Measurements from ENCODE around the gene FBN1. TPM values are rescaled to one million over a fixed set of nuclear protein-coding genes. Genes with fewer than 3 reads are reported as not detected.
A peak's percentile ranks its signal among the peaks of the same experiment; 100 is the strongest.

FBN1 gene
- total RNA-seq, 1 donor from 2014 or later, result 1,183 TPM

DNA sequence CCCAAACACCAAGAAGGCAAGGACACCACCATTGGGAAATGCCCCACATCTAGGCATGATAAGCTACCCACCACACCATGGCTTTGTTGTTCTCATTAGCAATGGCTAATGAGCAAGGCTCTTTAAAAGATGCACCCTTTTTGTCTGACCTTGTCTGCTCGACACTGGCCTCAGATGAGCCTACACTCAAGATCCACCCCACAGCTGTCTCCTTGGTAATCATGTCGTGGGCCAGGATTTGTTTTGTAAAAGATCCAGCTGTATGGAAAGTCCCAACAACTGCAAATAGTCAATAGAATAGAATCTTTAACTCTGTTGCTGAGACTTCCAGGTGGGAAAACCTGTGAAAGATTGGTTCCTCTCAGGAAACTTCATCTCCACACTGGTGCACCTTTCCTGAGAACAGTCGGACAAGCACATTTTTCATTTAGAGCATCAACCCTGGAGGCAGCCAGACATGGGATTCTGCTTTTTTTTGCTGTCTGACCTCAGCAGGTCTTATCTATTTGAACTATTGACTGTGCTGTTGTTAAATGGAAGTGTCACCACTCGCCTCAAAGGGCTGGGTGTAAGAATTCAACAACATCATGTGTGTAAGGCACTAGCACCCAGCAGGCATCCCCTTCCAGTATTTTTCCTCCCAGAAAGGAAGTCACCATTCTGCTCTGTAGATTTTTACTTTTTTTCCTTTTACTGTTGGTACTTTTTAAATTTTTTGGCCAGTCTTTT, 278.8 kb downstream of the FBN1 start:
- no peak for DNase-seq (ENCODE audit: low spot score)
- Mint-ChIP-seq H3K27ac (ENCODE audit: unreplicated experiment) (no peak overlapping the region), H3K36me3 (ENCODE audit: low read depth) (peaks cover 6% of the 10 kb centered on the region), H3K4me3 (ENCODE audit: unreplicated experiment) (no peak overlapping the region), H3K4me1 (ENCODE audit: low read depth) (peaks cover 48% of the 10 kb centered on the region), H3K9me3 (ENCODE audit: low read depth) (peaks cover 10% of the 10 kb centered on the region), H3K27me3 (ENCODE audit: low read depth) (no peaks in the 10 kb centered on the region)
- TF ChIP-seq CTCF (IDR thresholded peaks at IDR 0.05), result no peak

- Mint-ChIP-seq H3K9me3 (ENCODE audit: low read depth) (peaks cover 15% of the 10 kb centered on the region), H3K27me3 (ENCODE audit: low read depth) (no peaks in the 10 kb centered on the region), H3K4me3 (ENCODE audit: unreplicated experiment) (no peak overlapping the region), H3K27ac (ENCODE audit: unreplicated experiment) (no peak overlapping the region), H3K4me1 (ENCODE audit: low read depth) (peaks cover 46% of the 10 kb centered on the region), H3K36me3 (ENCODE audit: low read depth) (peaks cover 9% of the 10 kb centered on the region)
- no peak for DNase-seq (ENCODE audit: low spot score)
- no peak for TF ChIP-seq CTCF (IDR thresholded peaks at IDR 0.05)
These were observed 279.9 kb downstream of the FBN1 start for GRCh38 chr15:48365575-48365974.

DNA sequence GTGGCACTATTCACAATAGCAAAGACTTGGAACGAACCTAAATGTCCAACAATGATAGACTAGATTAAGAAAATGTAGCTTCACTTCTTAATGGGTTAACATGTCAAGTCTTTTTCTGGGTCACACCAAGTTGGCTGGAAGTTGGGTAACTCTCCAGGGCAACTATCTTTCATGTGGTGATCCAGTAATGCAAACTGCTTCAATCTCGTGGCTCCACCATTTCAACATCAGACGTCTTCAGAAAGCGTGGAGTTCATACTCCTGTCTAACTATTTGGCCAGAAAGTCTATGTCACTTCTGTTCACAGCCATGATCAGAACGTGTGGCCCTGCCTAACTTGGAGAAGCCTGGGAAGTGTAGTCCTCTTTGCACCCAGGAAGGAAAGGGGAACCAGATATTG, 282.0 kb downstream of the FBN1 start:
- no peak overlapping the region for H3K27ac Mint-ChIP-seq (ENCODE audit: unreplicated experiment)
- H3K4me3 Mint-ChIP-seq (ENCODE audit: unreplicated experiment), result no peak overlapping the region
- peaks cover 9% of the 10 kb centered on the region for H3K36me3 Mint-ChIP-seq (ENCODE audit: low read depth)
- H3K9me3 Mint-ChIP-seq (ENCODE audit: low read depth), result peaks cover 15% of the 10 kb centered on the region
- no peak for TF ChIP-seq CTCF (IDR thresholded peaks at IDR 0.05)
- no peak for DNase-seq (ENCODE audit: low spot score)
- H3K27me3 Mint-ChIP-seq (ENCODE audit: low read depth), result no peaks in the 10 kb centered on the region
- H3K4me1 Mint-ChIP-seq (ENCODE audit: low read depth), result peaks cover 49% of the 10 kb centered on the region

DNA sequence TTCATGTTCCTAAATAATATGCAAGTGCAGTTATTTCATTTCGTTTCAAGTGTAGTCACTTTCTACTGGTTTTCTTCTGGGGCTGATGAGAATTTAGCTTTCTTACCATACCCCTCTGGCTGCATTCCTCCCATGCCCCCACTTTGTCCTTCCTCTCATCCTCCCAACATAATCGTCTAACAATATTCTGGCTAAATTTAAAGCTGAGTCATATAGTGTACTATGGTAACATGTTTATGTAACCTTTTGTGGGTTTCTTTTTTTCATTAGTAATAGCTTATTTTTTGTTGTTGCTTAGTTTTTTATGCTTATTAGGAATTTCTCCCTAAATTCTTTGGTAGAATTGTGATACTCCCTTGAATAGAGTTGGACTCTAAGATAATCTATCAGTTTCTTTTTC, 283.8 kb downstream of the FBN1 start:
- Mint-ChIP-seq H3K4me3 (ENCODE audit: unreplicated experiment) (no peak overlapping the region), H3K4me1 (ENCODE audit: low read depth) (peaks cover 46% of the 10 kb centered on the region), H3K27ac (ENCODE audit: unreplicated experiment) (peak overlapping the region; percentile 75), H3K9me3 (ENCODE audit: low read depth) (peaks cover 13% of the 10 kb centered on the region), H3K36me3 (ENCODE audit: low read depth) (peaks cover 7% of the 10 kb centered on the region), H3K27me3 (ENCODE audit: low read depth) (no peaks in the 10 kb centered on the region)
- TF ChIP-seq CTCF (IDR thresholded peaks at IDR 0.05), result no peak
- no peak for DNase-seq (ENCODE audit: low spot score)

DNA sequence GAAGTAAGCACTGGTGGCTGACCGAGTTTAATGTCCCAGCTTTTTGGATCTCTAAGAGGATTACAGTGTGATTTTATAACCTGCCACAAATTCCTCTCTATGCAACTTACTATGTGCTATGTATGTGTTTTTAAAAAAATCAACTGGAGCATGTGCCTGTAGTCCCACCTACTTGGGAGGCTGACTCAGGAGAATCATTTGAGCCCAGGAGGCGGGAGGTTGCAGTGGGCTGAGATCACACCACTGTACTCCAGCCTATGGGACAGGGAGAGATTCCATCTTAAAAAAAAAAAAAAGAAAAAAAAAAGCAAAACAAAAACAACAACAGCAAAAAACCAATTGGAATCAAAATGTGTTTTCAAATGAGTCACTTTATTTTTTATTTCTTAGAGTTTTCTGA, 284.7 kb downstream of the FBN1 start:
- no peak for DNase-seq (ENCODE audit: low spot score)
- no peak for TF ChIP-seq CTCF (IDR thresholded peaks at IDR 0.05)
- Mint-ChIP-seq H3K27me3 (ENCODE audit: low read depth) (no peaks in the 10 kb centered on the region), H3K36me3 (ENCODE audit: low read depth) (peaks cover 5% of the 10 kb centered on the region), H3K9me3 (ENCODE audit: low read depth) (peaks cover 13% of the 10 kb centered on the region), H3K27ac (ENCODE audit: unreplicated experiment) (no peak overlapping the region), H3K4me1 (ENCODE audit: low read depth) (peaks cover 40% of the 10 kb centered on the region), H3K4me3 (ENCODE audit: unreplicated experiment) (no peak overlapping the region)

Other genes with a start within 250 kb of the FBN1 start
- gene CEP152, start 165.4 kb upstream of the FBN1 start, total RNA-seq, result 3.6 to 12.6 TPM (median 4.4 TPM) in 3 replicates
- 118 to 202 TPM (median 122 TPM) in 3 replicates for gene EID1, start 232.4 kb upstream of the FBN1 start, total RNA-seq

All from chondrocyte (in vitro differentiated cells).